PC-3 (cell line): ENCODE data around the gene C2CD3. TPM values are rescaled to one million over a fixed set of nuclear protein-coding genes. Genes with fewer than 3 reads are reported as not detected.

ENCODE experiments used
- ATAC-seq: fragments of 200-7000 bp; cut with Tn5 transposase; 2 replicates; pipeline ENCODE4 v1.9.1; 2020; ENCODE audit warnings: mild to moderate bottlenecking, moderate library complexity
- BruUV-seq: library from RNA; stranded (reverse); fragments of 400-500 nt; replicated peaks from 2 replicates; lab custom pipeline; 2021; lab: Mats Ljungman, UMichigan
- CTCF ChIA-PET: fragments of 300-600 bp; sonication (Branson Sonifier 250); formaldehyde crosslinking; loops from one replicate; lab custom pipeline; 2022; ENCODE audit warnings: antibody characterized with exemption; lab: Charles Lee
- POLR2A ChIA-PET: fragments of 300-600 bp; sonication (Branson Sonifier 250); formaldehyde crosslinking; loops from one replicate; lab custom pipeline; 2022; ENCODE audit warnings: antibody characterized with exemption; ENCODE audit not compliant: unreplicated experiment; lab: Charles Lee
- DNase-seq: peaks from one replicate; pipeline ENCODE4 v3.0.0-alpha.2; 2015
- H2AFZ ChIP-seq: fragments of 300-600 bp; sonication (generic); 2 replicates; pipeline ENCODE4 v1.6.0; 2016; ENCODE audit warnings: antibody characterized with exemption, low read length
- H3F3A ChIP-seq: fragments of 300-600 bp; sonication (generic); one replicate; pipeline ENCODE4 v1.6.0; 2017; ENCODE audit warnings: antibody characterized with exemption, low read length, control low read depth, mild to moderate bottlenecking; ENCODE audit not compliant: unreplicated experiment
- H3K27ac ChIP-seq: fragments of 300-600 bp; sonication (generic); 2 replicates; pipeline ENCODE4 v1.5.1; 2016; ENCODE audit warnings: mild to moderate bottlenecking, low read length
- H3K27me3 ChIP-seq: fragments of 300-600 bp; sonication (generic); 2 replicates; pipeline ENCODE4 v1.6.1; 2016; ENCODE audit warnings: low read length, mixed read lengths
- H3K36me3 ChIP-seq: fragments of 300-600 bp; sonication (generic); 2 replicates; pipeline ENCODE4 v1.6.1; 2016; ENCODE audit warnings: low read depth, mixed run types, low read length, mixed read lengths
- H3K4me1 ChIP-seq: fragments of 300-600 bp; sonication (generic); 2 replicates; pipeline ENCODE4 v1.5.1; 2016; ENCODE audit warnings: low read length; ENCODE audit not compliant: insufficient read depth
- H3K4me2 ChIP-seq: fragments of 300-600 bp; sonication (generic); 2 replicates; pipeline ENCODE4 v1.6.0; 2016; ENCODE audit warnings: low read length
- H3K4me3 ChIP-seq: fragments of 300-600 bp; sonication (generic); 2 replicates; pipeline ENCODE4 v1.5.1; 2016; ENCODE audit warnings: mild to moderate bottlenecking, low read length, mixed read lengths
- H3K79me2 ChIP-seq: fragments of 300-600 bp; sonication (generic); 2 replicates; pipeline ENCODE4 v1.6.1; 2017; ENCODE audit warnings: low read length, mixed read lengths
- H3K9ac ChIP-seq: fragments of 300-600 bp; sonication (generic); 2 replicates; pipeline ENCODE4 v1.6.0; 2016; ENCODE audit warnings: mild to moderate bottlenecking, low read length
- H3K9me2 ChIP-seq: fragments of 300-600 bp; sonication (generic); replicated peaks from 2 replicates; pipeline ENCODE4 v1.6.1; 2016; ENCODE audit warnings: mixed run types, low read length, mixed read lengths
- H3K9me3 ChIP-seq: fragments of 300-600 bp; sonication (generic); 2 replicates; pipeline ENCODE4 v1.6.1; 2016; ENCODE audit warnings: low read length, mixed read lengths
- H4K20me1 ChIP-seq: fragments of 300-600 bp; sonication (generic); 2 replicates; pipeline ENCODE4 v1.6.1; 2016; ENCODE audit warnings: low read length, mixed read lengths
- EZH2 ChIP-seq: fragments of 300-600 bp; sonication (generic); IDR thresholded peaks from one replicate; pipeline ENCODE4 v1.6.1; 2017; ENCODE audit warnings: antibody characterized with exemption, mild to moderate bottlenecking, low read length; ENCODE audit not compliant: unreplicated experiment
- EZH2phosphoT487 ChIP-seq: fragments of 300-600 bp; sonication (generic); IDR thresholded peaks from 2 replicates; pipeline ENCODE4 v1.6.1; 2018; ENCODE audit warnings: mild to moderate bottlenecking, antibody characterized with exemption, low read length, borderline replicate concordance
- intact Hi-C: fragments of 100-400 bp; cut with micrococcal nuclease; formaldehyde crosslinking; loops from 2 replicates; pipeline ENCODE4 v1.9.0; 2023
- total RNA-seq: library from RNA; depleted of rRNA; stranded (reverse); fragments of >200 nt; gene quantifications from 2 replicates; pipeline ENCODE4 v1.2.3, GENCODE V29; 2014
- TF ChIP-seq, protein P1 (sequence below): fragments of 300-600 bp; sonication (generic); conservative IDR thresholded peaks from 2 replicates; pipeline ENCODE4 v1.5.1; 2017; ENCODE audit warnings: antibody characterized with exemption, low read depth, mild to moderate bottlenecking, low read length

Gene C2CD3
- total RNA-seq, 1 experiment from 2014 or later = 27.3 TPM

DNA sequence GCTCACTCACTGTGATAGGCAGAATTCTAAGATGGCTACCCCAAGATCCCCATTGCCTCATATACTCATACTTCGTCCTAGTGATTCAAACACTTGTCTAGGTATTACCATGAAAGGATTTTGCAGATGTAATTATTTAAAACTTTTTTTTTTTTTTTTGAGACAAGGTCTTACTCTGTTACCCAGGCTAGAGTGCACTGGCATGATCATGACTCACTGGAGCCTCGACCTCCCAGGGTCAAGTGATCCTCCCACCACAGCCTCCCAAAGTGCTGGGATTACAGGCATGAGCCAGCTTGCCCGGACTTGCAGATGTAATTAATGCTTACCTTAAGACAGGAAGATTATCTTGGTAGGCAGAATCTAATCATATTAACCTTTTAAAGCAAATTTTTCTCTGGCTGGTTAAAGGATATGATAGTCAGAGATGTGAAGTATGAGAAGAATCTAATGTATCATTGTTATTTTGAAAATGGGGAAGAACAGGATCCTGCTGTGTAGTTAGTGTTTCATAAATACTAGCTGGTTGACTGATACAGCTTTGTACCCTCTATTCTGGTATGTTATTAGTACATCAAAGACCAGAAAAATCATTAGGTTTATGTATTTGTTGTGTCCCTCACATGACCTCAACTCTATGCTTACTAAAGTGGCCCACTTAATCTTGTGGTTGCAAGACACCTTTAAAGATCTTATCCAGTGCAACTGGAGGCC is 35.5 kb downstream of the C2CD3 start:
- peaks cover 40% of the 10 kb centered on the region for H3K4me1 ChIP-seq
- intact Hi-C loops = no loop called here
- no peak overlapping the region for H3K9ac ChIP-seq
- ChIA-PET CTCF (no interaction called here), POLR2A (interaction anchor here (0.7 kb wide), 1 partner anchor 36 kb away, joined by 4 read pairs; the partner anchor contains the start of gene PPME1)
- DNase-seq (no peak), ATAC-seq (no peak)
- H3K9me3 ChIP-seq = no peaks in the 10 kb centered on the region
- no peaks in the 10 kb centered on the region for H4K20me1 ChIP-seq
- no peak for TF ChIP-seq EZH2
- TF ChIP-seq, protein P1, sequence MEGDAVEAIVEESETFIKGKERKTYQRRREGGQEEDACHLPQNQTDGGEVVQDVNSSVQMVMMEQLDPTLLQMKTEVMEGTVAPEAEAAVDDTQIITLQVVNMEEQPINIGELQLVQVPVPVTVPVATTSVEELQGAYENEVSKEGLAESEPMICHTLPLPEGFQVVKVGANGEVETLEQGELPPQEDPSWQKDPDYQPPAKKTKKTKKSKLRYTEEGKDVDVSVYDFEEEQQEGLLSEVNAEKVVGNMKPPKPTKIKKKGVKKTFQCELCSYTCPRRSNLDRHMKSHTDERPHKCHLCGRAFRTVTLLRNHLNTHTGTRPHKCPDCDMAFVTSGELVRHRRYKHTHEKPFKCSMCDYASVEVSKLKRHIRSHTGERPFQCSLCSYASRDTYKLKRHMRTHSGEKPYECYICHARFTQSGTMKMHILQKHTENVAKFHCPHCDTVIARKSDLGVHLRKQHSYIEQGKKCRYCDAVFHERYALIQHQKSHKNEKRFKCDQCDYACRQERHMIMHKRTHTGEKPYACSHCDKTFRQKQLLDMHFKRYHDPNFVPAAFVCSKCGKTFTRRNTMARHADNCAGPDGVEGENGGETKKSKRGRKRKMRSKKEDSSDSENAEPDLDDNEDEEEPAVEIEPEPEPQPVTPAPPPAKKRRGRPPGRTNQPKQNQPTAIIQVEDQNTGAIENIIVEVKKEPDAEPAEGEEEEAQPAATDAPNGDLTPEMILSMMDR = no peak
- TF ChIP-seq EZH2phosphoT487 = no peak
- no TSS peak for BruUV-seq
- no peak overlapping the region for H2AFZ ChIP-seq
- H3K4me2 ChIP-seq = no peak overlapping the region
- H3K27me3 ChIP-seq = no peaks in the 10 kb centered on the region
- no peaks in the 10 kb centered on the region for H3K9me2 ChIP-seq
- peaks cover 36% of the 10 kb centered on the region for H3K36me3 ChIP-seq
- H3K4me3 ChIP-seq = no peak overlapping the region
- H3K79me2 ChIP-seq = 0 out of 2 replicates have a peak, but pooled peaks cover 3% of the 10 kb centered on the region
- no peak overlapping the region for H3K27ac ChIP-seq
- peaks cover 12% of the 10 kb centered on the region for H3F3A ChIP-seq

DNA sequence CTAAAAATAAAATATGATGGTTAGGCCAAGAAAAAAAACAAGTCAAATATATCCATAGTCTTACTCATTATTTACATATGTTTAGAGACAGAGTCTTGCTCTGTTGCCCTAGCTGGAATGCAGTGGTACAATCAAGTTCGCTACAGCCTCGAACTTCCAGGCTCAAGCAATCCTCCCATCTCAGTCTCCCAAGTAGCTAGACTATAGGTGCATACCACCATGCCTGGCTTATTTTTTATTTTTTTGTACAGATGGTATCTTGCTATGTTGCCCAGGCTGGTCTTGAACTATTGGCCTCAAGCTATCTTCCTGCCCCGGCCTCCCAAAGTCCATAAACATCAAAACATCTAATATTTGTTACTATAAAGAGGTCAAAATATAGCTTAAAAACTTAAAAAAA is 36.1 kb downstream of the C2CD3 start:
- Histone ChIP-seq H3K4me1 (peaks cover 36% of the 10 kb centered on the region), H3K4me3 (no peak overlapping the region), H2AFZ (no peak overlapping the region), H3K9ac (no peak overlapping the region), H3K4me2 (no peak overlapping the region), H3K27me3 (no peaks in the 10 kb centered on the region), H3K79me2 (no peaks in the 10 kb centered on the region), H3K9me2 (no peaks in the 10 kb centered on the region), H3K9me3 (no peaks in the 10 kb centered on the region), H4K20me1 (no peaks in the 10 kb centered on the region), H3K36me3 (peaks cover 37% of the 10 kb centered on the region), H3F3A (peaks cover 12% of the 10 kb centered on the region), H3K27ac (no peak overlapping the region)
- TF ChIP-seq, protein P1 = no peak
- TF ChIP-seq EZH2 = no peak
- TF ChIP-seq EZH2phosphoT487 = no peak
- ChIA-PET CTCF (no interaction called here), POLR2A (interaction anchor here (0.7 kb wide), 1 partner anchor 37 kb away, joined by 4 read pairs; the partner anchor contains the start of gene PPME1)
- ATAC-seq = no peak
- DNase-seq = no peak
- intact Hi-C loops = no loop called here
- BruUV-seq = no TSS peak

DNA sequence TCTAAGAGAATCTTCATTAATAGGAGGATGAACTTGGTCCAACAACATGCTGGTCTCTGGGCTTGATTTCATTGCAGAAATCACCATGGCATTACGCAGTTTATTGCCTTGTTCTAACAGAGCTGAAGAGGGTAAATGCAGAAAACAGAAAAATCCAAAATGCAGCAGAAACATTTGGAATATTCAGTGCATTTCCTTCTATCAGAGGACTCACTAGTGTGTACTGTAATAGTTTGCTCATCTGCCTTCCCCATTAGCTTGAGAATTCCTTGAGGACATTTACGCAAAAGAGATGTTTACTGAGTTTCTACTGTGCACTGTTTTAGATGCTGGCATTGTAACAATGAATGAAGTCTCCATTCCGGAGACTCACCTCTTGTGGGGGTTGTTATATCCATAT is 37.4 kb downstream of the C2CD3 start:
- H3F3A ChIP-seq = peaks cover 6% of the 10 kb centered on the region
- H3K79me2 ChIP-seq = no peaks in the 10 kb centered on the region
- peaks cover 35% of the 10 kb centered on the region for H3K36me3 ChIP-seq
- ChIA-PET CTCF (no interaction called here), POLR2A (no interaction called here)
- intact Hi-C loops = no loop called here
- no TSS peak for BruUV-seq
- H3K4me2 ChIP-seq = no peak overlapping the region
- no peaks in the 10 kb centered on the region for H3K9me3 ChIP-seq
- no peak for ATAC-seq
- no peak for DNase-seq
- H3K4me1 ChIP-seq = peaks cover 25% of the 10 kb centered on the region
- no peaks in the 10 kb centered on the region for H3K9me2 ChIP-seq
- TF ChIP-seq, protein P1 = no peak
- TF ChIP-seq EZH2phosphoT487 = no peak
- TF ChIP-seq EZH2 = no peak
- H3K9ac ChIP-seq = no peak overlapping the region
- no peak overlapping the region for H3K27ac ChIP-seq
- H3K27me3 ChIP-seq = no peaks in the 10 kb centered on the region
- no peaks in the 10 kb centered on the region for H4K20me1 ChIP-seq
- no peak overlapping the region for H3K4me3 ChIP-seq
- H2AFZ ChIP-seq = no peak overlapping the region
